NCI-H2227 (cell line): ENCODE data around the gene OR2B2.

Experiments
- DNase-seq: peaks from one replicate; lab custom pipeline; 2025; ENCODE audit not compliant: unreplicated experiment; lab: John Stamatoyannopoulos, UW

OR2B2 gene

GRCh38 chr6:27867945-27868300, 44.3 kb downstream of the OR2B2 start:
- DNase-seq, result peak; percentile 25

- peak; percentile 92 for DNase-seq
Observed at GRCh38 chr6:27867051-27867944, 44.9 kb downstream of the OR2B2 start.

- peak; percentile 81 for DNase-seq
Observed at GRCh38 chr6:27866357-27867050, 45.7 kb downstream of the OR2B2 start.

GRCh38 chr6:27865850-27866356, 46.3 kb downstream of the OR2B2 start:
- peak; percentile 69 for DNase-seq

- peak; percentile 97 for DNase-seq
Observed at GRCh38 chr6:27864906-27865849, 47.0 kb downstream of the OR2B2 start.

GRCh38 chr6:27863962-27864905, 48.0 kb downstream of the OR2B2 start:
- DNase-seq, result peak; percentile 27

GRCh38 chr6:27862396-27863066, 49.7 kb downstream of the OR2B2 start:
- no peak for DNase-seq

GRCh38 chr6:27861861-27862260, 50.3 kb downstream of the OR2B2 start:
- DNase-seq, result no peak

- no peak for DNase-seq
Observed at GRCh38 chr6:27861276-27861840, 50.8 kb downstream of the OR2B2 start.
